Measurements from ENCODE around the gene DCLK3. TPM values are rescaled to one million over a fixed set of nuclear protein-coding genes. Genes with fewer than 3 reads are reported as not detected.

The DCLK3 gene
- total and polyA plus RNA-seq, 2 of the 4 experiments (the other 2 are of a cell fraction) = not detected

DNA sequence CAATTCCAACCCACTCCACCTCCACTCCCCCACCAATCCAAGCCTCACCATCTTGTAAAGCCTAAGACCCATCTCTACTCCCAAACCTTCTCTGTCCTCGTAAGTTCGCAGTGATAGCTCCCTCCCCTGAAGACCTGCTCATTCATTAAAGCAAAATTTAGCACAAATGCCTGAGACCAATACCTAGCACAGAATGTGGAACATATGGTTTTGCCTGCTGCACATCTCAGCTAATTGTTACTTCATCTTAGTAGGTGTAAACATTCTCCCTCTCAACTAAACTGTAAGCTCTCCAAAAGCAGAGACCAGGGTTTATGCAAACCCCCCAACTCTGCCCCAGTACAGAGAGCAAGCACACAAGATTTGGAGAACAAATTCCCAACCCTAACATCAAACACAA is 20.5 kb downstream of the DCLK3 start:
- no peak overlapping the region for H3K18ac ChIP-seq (ENCODE audit: low read depth, low read length)
- no CpG with 5 or more reads among the region's 2 CpGs for WGBS, 2 experiments (ENCODE audit: extremely low coverage in 2 of 2, insufficient read length in 1 of 2)
- CTCF ChIA-PET = interaction anchor here (0.8 kb wide), 1 partner anchor 9 kb away, joined by 3 read pairs; no protein-coding TSS in a partner anchor

More for the DNA sequence above, 20.5 kb downstream of the DCLK3 start:
- ATAC-seq (ENCODE audit: low read depth) = no peak
- no peak overlapping the region for H3K56ac ChIP-seq (ENCODE audit: extremely low read depth, insufficient read depth, low read length)
- no peak overlapping the region for H2AK5ac ChIP-seq (ENCODE audit: low read depth, low read length)
- intact Hi-C loops (cut with micrococcal nuclease) (no loop called here), dilution Hi-C loops (cut with HindIII; ENCODE audit: low sequenced_read_pairs, unreplicated experiment) (no loop called here), in situ Hi-C loops (cut with MboI; ENCODE audit: low sequenced_read_pairs) (loop anchor here (25.0 kb wide), 1 partner anchor 468 kb away; no protein-coding TSS in a partner anchor)
- no peak for DNase-seq
- no TSS peak for BruUV-seq (replicated peaks)
- POLR2A ChIA-PET (ENCODE audit: unreplicated experiment) = no interaction called here
- TF ChIP-seq FOS (IDR thresholded peaks at IDR 0.05; ENCODE audit: low read depth, low read length) (no peak), SMC3 (IDR thresholded peaks at IDR 0.05; ENCODE audit: low read depth, low read length) (no peak), NFE2L2 (IDR thresholded peaks at IDR 0.05; ENCODE audit: low read depth, low read length) (no peak), RFX5 (IDR thresholded peaks at IDR 0.05; ENCODE audit: low read depth, low read length) (no peak), MAZ (IDR thresholded peaks at IDR 0.05; ENCODE audit: borderline replicate concordance, low read depth, low read length) (no peak), CEBPB (IDR thresholded peaks at IDR 0.05; ENCODE audit: low read depth, low read length) (no peak), MXI1 (IDR thresholded peaks at IDR 0.05; ENCODE audit: borderline replicate concordance, low read depth, low read length) (no peak), MAFK (IDR thresholded peaks at IDR 0.05; ENCODE audit: low read depth, low read length) (no peak)
- no peak overlapping the region for H2BK5ac ChIP-seq (ENCODE audit: low read depth, low read length, poor library complexity, severe bottlenecking)
- no peak overlapping the region for H3K23ac ChIP-seq (ENCODE audit: low read depth, low read length)
- H3K79me1 ChIP-seq (ENCODE audit: low read depth in 1 of 2, low read length in 2 of 2) = no peaks in the 10 kb centered on the region
- no peak overlapping the region for H4K8ac ChIP-seq (ENCODE audit: low read depth in 2 of 2, low read length in 2 of 2)
- H2BK15ac ChIP-seq (ENCODE audit: low read depth, low read length) = no peak overlapping the region
- H2BK20ac ChIP-seq (ENCODE audit: low read depth, low read length) = no peak overlapping the region
- H3K36me3 ChIP-seq (ENCODE audit: control insufficient read depth, insufficient read depth, low read length) = no peaks in the 10 kb centered on the region
- H3K4me1 ChIP-seq (ENCODE audit: control insufficient read depth, insufficient read depth, low read length) = no peaks in the 10 kb centered on the region
- H2BK120ac ChIP-seq (ENCODE audit: low read depth, low read length) = no peak overlapping the region
- no peak overlapping the region for H3K4me3 ChIP-seq (ENCODE audit: insufficient read depth, low read depth, low read length)
- H3K9me3 ChIP-seq (ENCODE audit: control insufficient read depth, insufficient read depth, low read length) = no peaks in the 10 kb centered on the region
- peaks cover 8% of the 10 kb centered on the region for H3K27me3 ChIP-seq (ENCODE audit: control insufficient read depth, insufficient read depth, low read length)
- H3K27ac ChIP-seq (ENCODE audit: insufficient read depth, low read length) = no peak overlapping the region
- H3K9ac ChIP-seq (ENCODE audit: low read depth, low read length) = no peak overlapping the region
- no peaks in the 10 kb centered on the region for H4K20me1 ChIP-seq (ENCODE audit: insufficient read depth, low read length)
- no peak overlapping the region for H4K5ac ChIP-seq (ENCODE audit: low read depth, low read length)
- H3K4ac ChIP-seq (ENCODE audit: low read depth, low read length) = no peak overlapping the region
- no peak overlapping the region for H2AFZ ChIP-seq (replicated peaks; ENCODE audit: low read length, poor library complexity)
- H2AK9ac ChIP-seq (replicated peaks; ENCODE audit: low read depth, low read length, poor library complexity) = no peak overlapping the region
- H3K14ac ChIP-seq (replicated peaks; ENCODE audit: low read depth, low read length) = no peak overlapping the region
- no peaks in the 10 kb centered on the region for H3K9me1 ChIP-seq (ENCODE audit: insufficient read depth, low read length)
- H4K91ac ChIP-seq (ENCODE audit: insufficient read depth, low read depth, low read length) = no peak overlapping the region
- H3K4me2 ChIP-seq (ENCODE audit: low read depth, low read length) = no peak overlapping the region
